DOHH2 (cell line): ENCODE results near the gene CDK15.

Source experiments
- EZH2phosphoT487 ChIP-seq: fragments of 200-600 bp; sonication (generic); IDR thresholded peaks from 2 replicates; pipeline ENCODE4 v1.6.1; 2017; ENCODE audit warnings: borderline replicate concordance, mild to moderate bottlenecking, antibody characterized with exemption, low read length, moderate library complexity, mixed read lengths
- TF ChIP-seq, protein P1 (sequence below): fragments of 200-600 bp; sonication (generic); IDR thresholded peaks from one replicate; pipeline ENCODE4 v1.5.1; 2014; ENCODE audit warnings: antibody characterized with exemption, mild to moderate bottlenecking, low read depth, low read length; ENCODE audit not compliant: poor library complexity, severe bottlenecking

DNA sequence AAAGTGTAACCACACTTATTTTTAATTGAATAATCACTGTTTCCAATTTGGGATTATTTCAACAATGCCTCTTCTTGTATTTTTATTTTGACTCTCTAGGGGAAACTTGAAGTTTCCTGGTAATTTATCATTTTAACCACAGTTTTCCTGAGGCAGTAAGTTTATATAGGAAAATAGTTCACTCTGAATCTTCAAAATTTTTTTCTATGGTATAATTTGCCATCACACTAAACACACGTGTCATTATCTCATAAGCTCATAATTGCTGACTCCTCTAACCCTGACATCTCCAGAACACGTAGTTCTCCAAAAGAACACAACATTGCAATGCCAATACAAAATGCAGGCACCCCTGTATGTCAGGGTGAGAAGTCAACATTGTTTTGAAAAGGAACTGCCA is 125.1 kb downstream of the CDK15 start:
- TF ChIP-seq, protein P1, sequence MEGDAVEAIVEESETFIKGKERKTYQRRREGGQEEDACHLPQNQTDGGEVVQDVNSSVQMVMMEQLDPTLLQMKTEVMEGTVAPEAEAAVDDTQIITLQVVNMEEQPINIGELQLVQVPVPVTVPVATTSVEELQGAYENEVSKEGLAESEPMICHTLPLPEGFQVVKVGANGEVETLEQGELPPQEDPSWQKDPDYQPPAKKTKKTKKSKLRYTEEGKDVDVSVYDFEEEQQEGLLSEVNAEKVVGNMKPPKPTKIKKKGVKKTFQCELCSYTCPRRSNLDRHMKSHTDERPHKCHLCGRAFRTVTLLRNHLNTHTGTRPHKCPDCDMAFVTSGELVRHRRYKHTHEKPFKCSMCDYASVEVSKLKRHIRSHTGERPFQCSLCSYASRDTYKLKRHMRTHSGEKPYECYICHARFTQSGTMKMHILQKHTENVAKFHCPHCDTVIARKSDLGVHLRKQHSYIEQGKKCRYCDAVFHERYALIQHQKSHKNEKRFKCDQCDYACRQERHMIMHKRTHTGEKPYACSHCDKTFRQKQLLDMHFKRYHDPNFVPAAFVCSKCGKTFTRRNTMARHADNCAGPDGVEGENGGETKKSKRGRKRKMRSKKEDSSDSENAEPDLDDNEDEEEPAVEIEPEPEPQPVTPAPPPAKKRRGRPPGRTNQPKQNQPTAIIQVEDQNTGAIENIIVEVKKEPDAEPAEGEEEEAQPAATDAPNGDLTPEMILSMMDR, result no peak
- TF ChIP-seq EZH2phosphoT487, result no peak
